GM18870 (cell line): Measurements from ENCODE around the gene SFI1.
"Not testable (repeated sequence)": the region's sequence is repeated elsewhere in the genome, so short reads cannot be mapped to it uniquely, and the experiment has no call there.

Experiments
- ATAC-seq: cut with Tn5 transposase; IDR thresholded peaks from one replicate; pipeline ENCODE4 v1.9.1; 2021; ENCODE audit warnings: moderate library complexity; ENCODE audit not compliant: unreplicated experiment

SFI1 gene

GRCh38 chr22:31496007-31496734, at the start of gene SFI1:
TSS of gene SFI1 (plus strand) at chr22:31496536. CDS start at chr22:31508285, 11,749 bp downstream.
- ATAC-seq = peak; percentile 69

GRCh38 chr22:31446767-31447166, 49.6 kb upstream of the SFI1 start:
- no peak for ATAC-seq

GRCh38 chr22:31447337-31447736, 49.0 kb upstream of the SFI1 start:
- ATAC-seq = no peak

- no peak for ATAC-seq
These were observed 48.0 kb upstream of the SFI1 start for GRCh38 chr22:31448382-31448781.

- ATAC-seq = no peak
These were observed 46.8 kb upstream of the SFI1 start for GRCh38 chr22:31449506-31449905.

- no peak for ATAC-seq
These were observed 44.4 kb upstream of the SFI1 start for GRCh38 chr22:31451709-31452571.

- no peak for ATAC-seq
These were observed 34.6 kb upstream of the SFI1 start for GRCh38 chr22:31461699-31462098.

- no peak for ATAC-seq
These were observed 31.0 kb upstream of the SFI1 start for GRCh38 chr22:31465307-31465706.

- ATAC-seq = no peak
These were observed 21.6 kb upstream of the SFI1 start for GRCh38 chr22:31474743-31475142.

GRCh38 chr22:31475800-31476199, 20.5 kb upstream of the SFI1 start:
- ATAC-seq = no peak

GRCh38 chr22:31477329-31477728, 19.0 kb upstream of the SFI1 start:
- ATAC-seq = no peak

- ATAC-seq = no peak
These were observed 15.2 kb upstream of the SFI1 start for GRCh38 chr22:31481129-31481528.

GRCh38 chr22:31482470-31482869, 13.9 kb upstream of the SFI1 start:
- not testable (repeated sequence) for ATAC-seq

GRCh38 chr22:31486369-31486768, 10.0 kb upstream of the SFI1 start:
- not testable (repeated sequence) for ATAC-seq

- no peak for ATAC-seq
These were observed 9.4 kb upstream of the SFI1 start for GRCh38 chr22:31486951-31487350.

- ATAC-seq = no peak
These were observed 7.9 kb upstream of the SFI1 start for GRCh38 chr22:31488346-31488883.

- no peak for ATAC-seq
These were observed 7.2 kb upstream of the SFI1 start for GRCh38 chr22:31488988-31489617.

- peak; percentile 15 for ATAC-seq
These were observed 6.5 kb upstream of the SFI1 start, which contains the start of gene EIF4ENIF1 for GRCh38 chr22:31489632-31490495. TSS of gene EIF4ENIF1 (minus strand) at chr22:31489842. CDS start at chr22:31488718, 1,124 bp downstream.

GRCh38 chr22:31490496-31490925, 5.8 kb upstream of the SFI1 start:
- ATAC-seq = peak; percentile 56
